ENCODE measurements around the gene FGF14.

GRCh38 chr13:101698400-101698799 lies 703.4 kb downstream of the FGF14 start:
- TF ChIP-seq ZFX (IDR thresholded peaks at IDR 0.05; ENCODE audit: borderline replicate concordance) (no peak), CTCF (IDR thresholded peaks at IDR 0.05) (no peak)

Measured in 22Rv1 (cell line).